Stimulated activated CD4-positive, alpha-beta T cell treated with anti-CD3 and anti-CD28 coated beads, Interleukin-1b, Interleukin-23, amount 100 ng/mL, for 48 hours (primary cell): ENCODE data around the gene C5.

Experiments used
- DNase-seq: peaks from one replicate; pipeline ENCODE4 v3.0.0-alpha.2; 2020

C5 gene

GRCh38 chr9:120937596-120937995, 112.5 kb downstream of the C5 start:
- DNase-seq, result no peak

- no peak for DNase-seq
Observed at GRCh38 chr9:120937127-120937526, 112.9 kb downstream of the C5 start.

GRCh38 chr9:120936764-120937122, 113.3 kb downstream of the C5 start:
- no peak for DNase-seq

GRCh38 chr9:120936011-120936763, 113.9 kb downstream of the C5 start:
- peak; percentile 88 for DNase-seq

- DNase-seq, result no peak
Observed at GRCh38 chr9:120935383-120935857, 114.7 kb downstream of the C5 start.

GRCh38 chr9:120934281-120934680, 115.8 kb downstream of the C5 start:
- no peak for DNase-seq

GRCh38 chr9:120933310-120934055, 116.6 kb downstream of the C5 start:
- DNase-seq, result no peak

- DNase-seq, result no peak
Observed at GRCh38 chr9:120932086-120932823, 117.8 kb downstream of the C5 start.

- DNase-seq, result peak; percentile 72
Observed at GRCh38 chr9:120931231-120932085, 118.6 kb downstream of the C5 start.

- no peak for DNase-seq
Observed at GRCh38 chr9:120929229-120929791, 120.8 kb downstream of the C5 start.

- DNase-seq, result peak; percentile 70
Observed at GRCh38 chr9:120928483-120929228, 121.4 kb downstream of the C5 start.

- DNase-seq, result no peak
Observed at GRCh38 chr9:120928015-120928482, 122.0 kb downstream of the C5 start.

GRCh38 chr9:120927269-120928014, 122.6 kb downstream of the C5 start:
- no peak for DNase-seq

- no peak for DNase-seq
Observed at GRCh38 chr9:120926397-120926928, 123.6 kb downstream of the C5 start, which contains the start of gene TRAF1. Gene TRAF1 (minus strand): TSS chr9:120926796. CDS start chr9:120926075, 721 bp downstream.

GRCh38 chr9:120925535-120926396, 124.3 kb downstream of the C5 start:
- DNase-seq, result peak; percentile 92

GRCh38 chr9:120924698-120925534, 125.2 kb downstream of the C5 start:
- no peak for DNase-seq

- no peak for DNase-seq
Observed at GRCh38 chr9:120923620-120924328, 126.3 kb downstream of the C5 start.
